ENCODE data around the gene FHIT. TPM values are rescaled to one million over a fixed set of nuclear protein-coding genes. Genes with fewer than 3 reads are reported as not detected.

FHIT gene
- total and polyA plus RNA-seq, 10 of the 15 experiments (the other 5 are each of a cell fraction or from before 2014, with no cell fraction given) = 4.2 to 14.9 (median 9.4) TPM

- Histone ChIP-seq H3K36me3 (ENCODE audit: control insufficient read depth in 2 of 2, insufficient read depth in 2 of 2, low read length in 1 of 2) (no peaks in the 10 kb centered on the region), H3K79me2 (ENCODE audit: control insufficient read depth, insufficient read depth, low read length) (no peaks in the 10 kb centered on the region), H3K4me2 (ENCODE audit: control insufficient read depth, insufficient read depth) (no peak overlapping the region), H3K9me3 (replicated peaks; ENCODE audit: control insufficient read depth, insufficient read depth, low read length) (no peaks in the 10 kb centered on the region), H3K27me3 (replicated peaks in 1 of 2; ENCODE audit: control insufficient read depth in 2 of 2, insufficient read depth in 2 of 2, low read length in 1 of 2) (no peaks in the 10 kb centered on the region), H3K4me3 (no peak overlapping the region), H3K4me1 (ENCODE audit: control insufficient read depth, insufficient read depth, low read length) (no peaks in the 10 kb centered on the region), H2AFZ (ENCODE audit: control insufficient read depth, low read depth, low read length) (no peak overlapping the region), H4K20me1 (ENCODE audit: control insufficient read depth, insufficient read depth) (no peaks in the 10 kb centered on the region), H3K27ac (ENCODE audit: control insufficient read depth, insufficient read depth) (no peak overlapping the region), H3K9ac (ENCODE audit: control insufficient read depth, insufficient read depth, low read length) (no peak overlapping the region)
- ChIA-PET SMC1A (ENCODE audit: uncharacterized antibody, unreplicated experiment) (interaction anchor here (0.8 kb wide), 1 partner anchor 60 kb away, joined by 3 read pairs; no protein-coding TSS in a partner anchor), CTCF (interaction anchor here (0.7 kb wide), 1 partner anchor 15 kb away, joined by 3 read pairs; no protein-coding TSS in a partner anchor), RAD21 (ENCODE audit: unreplicated experiment) (no interaction called here), POLR2A (no interaction called here)
- TF ChIP-seq RBBP5 (conservative IDR thresholded peaks at IDR 0.05) (no peak), ZNF687 (IDR thresholded peaks at IDR 0.05) (no peak), SPI1 (IDR thresholded peaks at IDR 0.05; ENCODE audit: borderline replicate concordance, insufficient read depth, low read depth, low read length) (peak; percentile 37; the same call in 1 of the 2 replicates)
- no TSS peak for BruUV-seq (replicated peaks)
- FAIRE-seq = peak; percentile 27
- no peak for DNase-seq (ENCODE audit: low read depth, low spot score)
- ATAC-seq = peak; percentile 47
- WGBS (ENCODE audit: insufficient coverage, insufficient replicate concordance, low lambda C conversion rate, missing lambda C conversion rate) = 2% methylated on average over 3 of the region's 3 CpGs
- intact Hi-C loops (cut with micrococcal nuclease; ENCODE audit: unreplicated experiment) (no loop called here), in situ Hi-C loops (cut with MboI) (no loop called here)
Measured at GRCh38 chr3:60202052-60202726, 1049.1 kb downstream of the FHIT start.
